HEK293 (cell line): ENCODE measurements around the gene GALNT8.

Experiments used
- CTCF ChIP-seq: fragments of 450-650 bp; formaldehyde crosslinking; IDR thresholded peaks from 2 replicates; pipeline ENCODE4 v1.5.1; 2016; ENCODE audit warnings: missing biosample characterization, missing genetic modification characterization
- REST ChIP-seq: fragments of 450-650 bp; formaldehyde crosslinking; IDR thresholded peaks from 2 replicates; pipeline ENCODE4 v1.5.1; 2016; ENCODE audit warnings: missing biosample characterization, missing genetic modification characterization
- ZFP41 ChIP-seq: fragments of 450-650 bp; formaldehyde crosslinking; IDR thresholded peaks from 2 replicates; pipeline ENCODE4 v1.5.1; 2016; ENCODE audit warnings: missing biosample characterization, missing genetic modification characterization, borderline replicate concordance
- ZNF23 ChIP-seq: fragments of 450-650 bp; formaldehyde crosslinking; IDR thresholded peaks from 2 replicates; pipeline ENCODE4 v1.5.1; 2016; ENCODE audit warnings: missing biosample characterization, missing genetic modification characterization, borderline replicate concordance
- ZNF274 ChIP-seq, 2 experiments: fragments of 200-500 bp in 1 of 2; fragments of 450-650 bp in 1 of 2; sonication (Bioruptor generic) in 1 of 2; formaldehyde crosslinking in 1 of 2; IDR thresholded peaks; 2 replicates each; pipeline versions ENCODE4 v1.5.1 to v1.6.1; 2014 to 2016; ENCODE audit warnings: borderline replicate concordance in 1 of 2, inconsistent platforms in 1 of 2, low read length in 1 of 2, missing biosample characterization in 1 of 2, missing genetic modification characterization in 1 of 2
- ZNF366 ChIP-seq: fragments of 450-650 bp; formaldehyde crosslinking; conservative IDR thresholded peaks from 2 replicates; pipeline ENCODE4 v1.5.1; 2016; ENCODE audit warnings: missing biosample characterization, missing genetic modification characterization
- ZNF416 ChIP-seq: fragments of 450-650 bp; formaldehyde crosslinking; IDR thresholded peaks from 2 replicates; pipeline ENCODE4 v1.5.1; 2016; ENCODE audit warnings: missing biosample characterization, missing genetic modification characterization
- ZNF521 ChIP-seq: fragments of 450-650 bp; formaldehyde crosslinking; IDR thresholded peaks from 2 replicates; pipeline ENCODE4 v1.5.1; 2017; ENCODE audit warnings: missing biosample characterization, mild to moderate bottlenecking, missing genetic modification characterization
- ZNF792 ChIP-seq: fragments of 450-650 bp; formaldehyde crosslinking; IDR thresholded peaks from 2 replicates; pipeline ENCODE4 v1.5.1; 2016; ENCODE audit warnings: missing biosample characterization, missing genetic modification characterization
- ZNF837 ChIP-seq: fragments of 450-650 bp; formaldehyde crosslinking; IDR thresholded peaks from 2 replicates; pipeline ENCODE4 v1.5.1; 2016; ENCODE audit warnings: missing biosample characterization, missing genetic modification characterization
- TF ChIP-seq, protein P1 (sequence below): fragments of 450-650 bp; formaldehyde crosslinking; optimal IDR thresholded peaks from 2 replicates; pipeline ENCODE3; 2016; ENCODE audit warnings: missing biosample characterization, mild to moderate bottlenecking, missing genetic modification characterization
- TF ChIP-seq, protein P2 (sequence below): fragments of 450-650 bp; formaldehyde crosslinking; conservative IDR thresholded peaks from 2 replicates; pipeline ENCODE4 v1.5.1; 2016; ENCODE audit warnings: low read depth, missing biosample characterization, missing genetic modification characterization
- TF ChIP-seq, protein P3 (sequence below): fragments of 450-650 bp; formaldehyde crosslinking; IDR thresholded peaks from 2 replicates; pipeline ENCODE4 v1.5.1; 2016; ENCODE audit warnings: missing biosample characterization, missing genetic modification characterization
- TF ChIP-seq, protein P4 (sequence below): fragments of 450-650 bp; formaldehyde crosslinking; IDR thresholded peaks from 2 replicates; pipeline ENCODE4 v1.5.1; 2016; ENCODE audit warnings: missing biosample characterization, missing genetic modification characterization

DNA sequence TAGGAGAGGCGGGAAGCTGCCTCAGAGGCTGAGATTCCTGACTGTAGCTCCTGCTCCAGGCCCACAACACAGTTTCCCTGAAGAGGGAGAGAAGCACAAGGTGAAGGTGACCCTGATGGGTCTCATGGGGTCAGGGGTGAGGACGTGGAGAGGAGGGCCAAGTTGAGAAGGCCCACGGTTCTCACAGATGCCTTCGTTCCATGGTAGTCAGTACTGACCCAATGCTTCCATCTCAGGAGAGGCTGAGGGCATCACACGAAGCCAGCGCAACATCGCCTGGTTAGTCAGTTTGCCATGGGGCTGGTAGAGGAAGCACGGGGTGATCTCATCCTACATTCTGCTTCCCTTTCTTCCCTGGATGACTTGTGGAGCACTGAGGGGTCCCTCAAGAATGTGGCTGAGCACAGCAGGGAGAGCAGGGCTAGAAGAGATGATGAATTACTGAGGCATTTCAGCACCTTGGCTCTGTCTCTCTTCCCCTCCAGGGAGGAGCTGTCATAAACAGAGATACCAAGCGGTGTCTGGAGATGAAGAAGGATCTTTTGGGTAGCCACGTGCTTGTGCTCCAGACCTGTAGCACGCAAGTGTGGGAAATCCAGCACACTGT, 51.9 kb downstream of the GALNT8 start:
- TF ChIP-seq CTCF (tag by site-specific recombination), result no peak
- TF ChIP-seq, protein P1, sequence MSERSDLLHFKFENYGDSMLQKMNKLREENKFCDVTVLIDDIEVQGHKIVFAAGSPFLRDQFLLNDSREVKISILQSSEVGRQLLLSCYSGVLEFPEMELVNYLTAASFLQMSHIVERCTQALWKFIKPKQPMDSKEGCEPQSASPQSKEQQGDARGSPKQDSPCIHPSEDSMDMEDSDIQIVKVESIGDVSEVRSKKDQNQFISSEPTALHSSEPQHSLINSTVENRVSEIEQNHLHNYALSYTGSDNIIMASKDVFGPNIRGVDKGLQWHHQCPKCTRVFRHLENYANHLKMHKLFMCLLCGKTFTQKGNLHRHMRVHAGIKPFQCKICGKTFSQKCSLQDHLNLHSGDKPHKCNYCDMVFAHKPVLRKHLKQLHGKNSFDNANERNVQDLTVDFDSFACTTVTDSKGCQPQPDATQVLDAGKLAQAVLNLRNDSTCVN (tag by site-specific recombination), result no peak
- TF ChIP-seq, protein P2, sequence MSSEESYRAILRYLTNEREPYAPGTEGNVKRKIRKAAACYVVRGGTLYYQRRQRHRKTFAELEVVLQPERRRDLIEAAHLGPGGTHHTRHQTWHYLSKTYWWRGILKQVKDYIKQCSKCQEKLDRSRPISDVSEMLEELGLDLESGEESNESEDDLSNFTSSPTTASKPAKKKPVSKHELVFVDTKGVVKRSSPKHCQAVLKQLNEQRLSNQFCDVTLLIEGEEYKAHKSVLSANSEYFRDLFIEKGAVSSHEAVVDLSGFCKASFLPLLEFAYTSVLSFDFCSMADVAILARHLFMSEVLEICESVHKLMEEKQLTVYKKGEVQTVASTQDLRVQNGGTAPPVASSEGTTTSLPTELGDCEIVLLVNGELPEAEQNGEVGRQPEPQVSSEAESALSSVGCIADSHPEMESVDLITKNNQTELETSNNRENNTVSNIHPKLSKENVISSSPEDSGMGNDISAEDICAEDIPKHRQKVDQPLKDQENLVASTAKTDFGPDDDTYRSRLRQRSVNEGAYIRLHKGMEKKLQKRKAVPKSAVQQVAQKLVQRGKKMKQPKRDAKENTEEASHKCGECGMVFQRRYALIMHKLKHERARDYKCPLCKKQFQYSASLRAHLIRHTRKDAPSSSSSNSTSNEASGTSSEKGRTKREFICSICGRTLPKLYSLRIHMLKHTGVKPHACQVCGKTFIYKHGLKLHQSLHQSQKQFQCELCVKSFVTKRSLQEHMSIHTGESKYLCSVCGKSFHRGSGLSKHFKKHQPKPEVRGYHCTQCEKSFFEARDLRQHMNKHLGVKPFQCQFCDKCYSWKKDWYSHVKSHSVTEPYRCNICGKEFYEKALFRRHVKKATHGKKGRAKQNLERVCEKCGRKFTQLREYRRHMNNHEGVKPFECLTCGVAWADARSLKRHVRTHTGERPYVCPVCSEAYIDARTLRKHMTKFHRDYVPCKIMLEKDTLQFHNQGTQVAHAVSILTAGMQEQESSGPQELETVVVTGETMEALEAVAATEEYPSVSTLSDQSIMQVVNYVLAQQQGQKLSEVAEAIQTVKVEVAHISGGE (tag by site-specific recombination), result no peak
- TF ChIP-seq ZFP41 (tag by site-specific recombination), result no peak
- TF ChIP-seq, protein P3, sequence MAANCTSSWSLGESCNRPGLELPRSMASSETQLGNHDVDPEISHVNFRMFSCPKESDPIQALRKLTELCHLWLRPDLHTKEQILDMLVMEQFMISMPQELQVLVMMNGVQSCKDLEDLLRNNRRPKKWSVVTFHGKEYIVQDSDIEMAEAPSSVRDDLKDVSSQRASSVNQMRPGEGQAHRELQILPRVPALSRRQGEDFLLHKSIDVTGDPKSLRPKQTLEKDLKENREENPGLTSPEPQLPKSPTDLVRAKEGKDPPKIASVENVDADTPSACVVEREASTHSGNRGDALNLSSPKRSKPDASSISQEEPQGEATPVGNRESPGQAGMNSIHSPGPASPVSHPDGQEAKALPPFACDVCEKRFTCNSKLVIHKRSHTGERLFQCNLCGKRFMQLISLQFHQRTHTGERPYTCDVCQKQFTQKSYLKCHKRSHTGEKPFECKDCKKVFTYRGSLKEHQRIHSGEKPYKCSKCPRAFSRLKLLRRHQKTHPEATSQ, result no peak
- TF ChIP-seq ZNF274 (IDR thresholded peaks at IDR 0.05; ENCODE audit: low read length), result no peak
- TF ChIP-seq ZNF274 (tag by site-specific recombination; IDR thresholded peaks at IDR 0.05; ENCODE audit: borderline replicate concordance), result no peak
- TF ChIP-seq REST, result no peak
- TF ChIP-seq ZNF366, result no peak
- TF ChIP-seq ZNF792 (tag by site-specific recombination), result no peak
- TF ChIP-seq ZNF521, result no peak
- TF ChIP-seq ZNF23 (tag by site-specific recombination), result no peak
- TF ChIP-seq ZNF837 (tag by site-specific recombination), result no peak
- no peak for TF ChIP-seq ZNF416 (tag by site-specific recombination)
- TF ChIP-seq, protein P4, sequence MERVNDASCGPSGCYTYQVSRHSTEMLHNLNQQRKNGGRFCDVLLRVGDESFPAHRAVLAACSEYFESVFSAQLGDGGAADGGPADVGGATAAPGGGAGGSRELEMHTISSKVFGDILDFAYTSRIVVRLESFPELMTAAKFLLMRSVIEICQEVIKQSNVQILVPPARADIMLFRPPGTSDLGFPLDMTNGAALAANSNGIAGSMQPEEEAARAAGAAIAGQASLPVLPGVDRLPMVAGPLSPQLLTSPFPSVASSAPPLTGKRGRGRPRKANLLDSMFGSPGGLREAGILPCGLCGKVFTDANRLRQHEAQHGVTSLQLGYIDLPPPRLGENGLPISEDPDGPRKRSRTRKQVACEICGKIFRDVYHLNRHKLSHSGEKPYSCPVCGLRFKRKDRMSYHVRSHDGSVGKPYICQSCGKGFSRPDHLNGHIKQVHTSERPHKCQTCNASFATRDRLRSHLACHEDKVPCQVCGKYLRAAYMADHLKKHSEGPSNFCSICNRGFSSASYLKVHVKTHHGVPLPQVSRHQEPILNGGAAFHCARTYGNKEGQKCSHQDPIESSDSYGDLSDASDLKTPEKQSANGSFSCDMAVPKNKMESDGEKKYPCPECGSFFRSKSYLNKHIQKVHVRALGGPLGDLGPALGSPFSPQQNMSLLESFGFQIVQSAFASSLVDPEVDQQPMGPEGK (tag by site-specific recombination), result no peak
